ENCODE results near the gene RHOC. TPM values are rescaled to one million over a fixed set of nuclear protein-coding genes. Genes with fewer than 3 reads are reported as not detected.
A peak's percentile ranks its signal among the peaks of the same experiment; 100 is the strongest.

Gene RHOC
- total RNA-seq, 2 experiments from 2014 or later = 34.2 to 34.7 TPM

- ChIA-PET POLR2A (interaction anchor here (1.0 to 5.0 kb wide), 5 partner anchors 9 to 53 kb away, joined by 3 to 50 read pairs (median 6); partner anchors contain the start of genes CAPZA1 and ST7L), CTCF (interaction anchor here (0.6 to 2.1 kb wide), 9 partner anchors 10 to 170 kb away, joined by 3 to 6 read pairs (median 4); partner anchors contain the start of gene PPM1J)
- Mint-ChIP-seq H3K4me1 (ENCODE audit: low read depth) (peaks cover 59% of the 10 kb centered on the region), H3K27me3 (no peaks in the 10 kb centered on the region), H3K4me3 (no peak overlapping the region), H3K36me3 (ENCODE audit: low read depth) (peaks cover 63% of the 10 kb centered on the region), H3K9me3 (no peaks in the 10 kb centered on the region), H3K27ac (no peak overlapping the region)
- TF ChIP-seq CTCF (IDR thresholded peaks at IDR 0.05) = no peak
- ATAC-seq = no peak
- intact Hi-C loops (cut with micrococcal nuclease) = loop anchor here (5.0 kb wide), 2 partner anchors 35 to 50 kb away; partner anchors contain the start of gene RHOC
- no peak for DNase-seq
Measured at GRCh38 chr1:112672009-112672408, 34.9 kb downstream of the RHOC start.

- H3K4me3 Mint-ChIP-seq = no peak overlapping the region
- no peaks in the 10 kb centered on the region for H3K9me3 Mint-ChIP-seq
- POLR2A ChIA-PET = no interaction called here
- H3K4me1 Mint-ChIP-seq (ENCODE audit: low read depth) = peaks cover 34% of the 10 kb centered on the region
- peak overlapping the region; percentile 55 for H3K27ac Mint-ChIP-seq
- H3K36me3 Mint-ChIP-seq (ENCODE audit: low read depth) = peaks cover 69% of the 10 kb centered on the region
- TF ChIP-seq CTCF (IDR thresholded peaks at IDR 0.05) = no peak
- DNase-seq = no peak
- no peak for ATAC-seq
- intact Hi-C loops (cut with micrococcal nuclease) = no loop called here
- H3K27me3 Mint-ChIP-seq = no peaks in the 10 kb centered on the region
- CTCF ChIA-PET = no interaction called here
Measured at GRCh38 chr1:112666946-112667345, 40.0 kb downstream of the RHOC start.

GRCh38 chr1:112665857-112666256 is 41.1 kb downstream of the RHOC start:
- Mint-ChIP-seq H3K9me3 (no peaks in the 10 kb centered on the region), H3K4me1 (ENCODE audit: low read depth) (peaks cover 34% of the 10 kb centered on the region), H3K27me3 (no peaks in the 10 kb centered on the region), H3K27ac (peak overlapping the region; percentile 50), H3K36me3 (ENCODE audit: low read depth) (peaks cover 71% of the 10 kb centered on the region), H3K4me3 (no peak overlapping the region)
- CTCF ChIA-PET = interaction anchor here (2.0 kb wide), 1 partner anchor 7 kb away, joined by 5 read pairs; no protein-coding TSS in a partner anchor
- ATAC-seq (no peak), DNase-seq (no peak)
- TF ChIP-seq CTCF (IDR thresholded peaks at IDR 0.05) = no peak
- POLR2A ChIA-PET = interaction anchor here (1.2 to 6.1 kb wide), 4 partner anchors 8 to 49 kb away, joined by 3 to 41 read pairs (median 4); partner anchors contain the start of genes CAPZA1, MOV10, PPM1J and ST7L
- intact Hi-C loops (cut with micrococcal nuclease) = no loop called here

GRCh38 chr1:112651205-112651604 is 55.7 kb downstream of the RHOC start:
- Mint-ChIP-seq H3K9me3 (no peaks in the 10 kb centered on the region), H3K27ac (peak overlapping the region; percentile 56), H3K4me1 (ENCODE audit: low read depth) (peaks cover 27% of the 10 kb centered on the region), H3K4me3 (no peak overlapping the region), H3K36me3 (ENCODE audit: low read depth) (peaks cover 56% of the 10 kb centered on the region), H3K27me3 (no peaks in the 10 kb centered on the region)
- POLR2A ChIA-PET = interaction anchor here (1.1 to 4.4 kb wide), 3 partner anchors 10 to 32 kb away, joined by 3 to 17 read pairs (median 3); partner anchors contain the start of genes CAPZA1, MOV10 and ST7L
- no peak for ATAC-seq
- intact Hi-C loops (cut with micrococcal nuclease) = no loop called here
- no peak for DNase-seq
- no peak for TF ChIP-seq CTCF (IDR thresholded peaks at IDR 0.05)
- CTCF ChIA-PET = interaction anchor here (1.0 to 1.6 kb wide), 2 partner anchors 10 to 19 kb away, joined by 3 to 5 read pairs; no protein-coding TSS in a partner anchor

Other genes with a start within 250 kb of the RHOC start
- not detected for gene WNT2B, start 198.2 kb downstream of the RHOC start, total RNA-seq
- gene ST7L, start 88.0 kb downstream of the RHOC start, total RNA-seq = 10 to 100 TPM; 11.9 to 12.2 TPM
- 100 to 1,000 TPM; 220 to 230 TPM for gene CAPZA1, start 87.3 kb downstream of the RHOC start, total RNA-seq
- 10 to 100 TPM; 77.2 to 78.5 TPM for gene MOV10, start 32.5 kb downstream of the RHOC start, total RNA-seq
- gene PPM1J, start 8.2 kb upstream of the RHOC start, total RNA-seq = 1 to 10 TPM; 1.7 to 2.8 TPM
- gene SLC16A1, start 249.1 kb upstream of the RHOC start, total RNA-seq = 10 to 100 TPM; 74.3 to 81.3 TPM

Measured in activated CD8-positive, alpha-beta T cell treated with anti-CD3 and anti-CD28 coated beads for 36 hours (primary cell).